ENCODE measurements around the gene PPFIBP2. TPM values are rescaled to one million over a fixed set of nuclear protein-coding genes. Genes with fewer than 3 reads are reported as not detected.

The PPFIBP2 gene
- total and polyA plus RNA-seq, 8 donors: 28.1 to 153 (median 71.9) TPM

- no peaks in the 10 kb centered on the region for H3K36me3 ChIP-seq
- intact Hi-C loops (cut with DNase I; ENCODE audit: low total_unique reads): no loop called here
- H3K4me1 ChIP-seq: peaks cover 0 to 7% (median 0%) of the 10 kb centered on the region in 4 donors
- TF ChIP-seq EP300 (IDR thresholded peaks at IDR 0.05) (no peak), CTCF (IDR thresholded peaks at IDR 0.05) (no peak), POLR2AphosphoS5 (IDR thresholded peaks at IDR 0.05) (no peak), POLR2A (IDR thresholded peaks at IDR 0.05) (no peak)
- H3K27me3 ChIP-seq: no peaks in the 10 kb centered on the region
- H3K27ac ChIP-seq: peak overlapping the region in 3 of 5 donors; percentile 43 to 68 (median 52)
- DNase-seq: no peak
- no peak overlapping the region for H3K4me3 ChIP-seq
- H3K9me3 ChIP-seq: no peaks in the 10 kb centered on the region
- WGBS, 5 donors: 47 to 77% (median 67%) methylated on average over 3 of the region's 3 CpGs
Observed at GRCh38 chr11:7484645-7485044, 29.2 kb upstream of the PPFIBP2 start.

GRCh38 chr11:7485186-7486097 is 28.4 kb upstream of the PPFIBP2 start, which contains the start of gene OLFML1:
TSS of gene OLFML1 (plus strand) at chr11:7485506. CDS start at chr11:7485876, 370 bp downstream.
- Histone ChIP-seq H3K4me1 (no peaks in the 10 kb centered on the region), H3K27me3 (no peaks in the 10 kb centered on the region), H3K4me3 (peak within 1 kb of the TSS; percentile 20 to 43 (median 32)), H3K27ac (peak within 1 kb of the TSS in 3 of 5 donors; percentile 43 to 68 (median 52)), H3K36me3 (no peaks in the 10 kb centered on the region), H3K9me3 (no peaks in the 10 kb centered on the region)
- 63 to 71% (median 67%) methylated on average over 15 of the region's 15 CpGs for WGBS, 5 donors
- intact Hi-C loops (cut with DNase I; ENCODE audit: low total_unique reads): no loop called here
- DNase-seq: peak in 1 of 2 donors; percentile 85
- TF ChIP-seq EP300 (IDR thresholded peaks at IDR 0.05) (no peak), POLR2AphosphoS5 (IDR thresholded peaks at IDR 0.05) (no peak), CTCF (IDR thresholded peaks at IDR 0.05) (no peak), POLR2A (IDR thresholded peaks at IDR 0.05) (no peak)

GRCh38 chr11:7486098-7486780 is 27.6 kb upstream of the PPFIBP2 start:
- intact Hi-C loops (cut with DNase I; ENCODE audit: low total_unique reads): no loop called here
- peak overlapping the region; percentile 20 to 43 (median 32) for H3K4me3 ChIP-seq

GRCh38 chr11:7486781-7487140 is 27.0 kb upstream of the PPFIBP2 start:
- peaks cover 0 to 3% (median 0%) of the 10 kb centered on the region in 4 donors for H3K36me3 ChIP-seq
- TF ChIP-seq CTCF (IDR thresholded peaks at IDR 0.05): no peak
- TF ChIP-seq POLR2AphosphoS5 (IDR thresholded peaks at IDR 0.05): no peak
- TF ChIP-seq POLR2A (IDR thresholded peaks at IDR 0.05): no peak
- no peak for TF ChIP-seq EP300 (IDR thresholded peaks at IDR 0.05)
- DNase-seq: peak in 1 of 2 donors; percentile 59
- peak overlapping the region in 2 of 4 donors; percentile 5 to 26 for H3K4me3 ChIP-seq
- 51 to 76% (median 67%) methylated on average over 6 of the region's 6 CpGs for WGBS, 5 donors
- intact Hi-C loops (cut with DNase I; ENCODE audit: low total_unique reads): no loop called here
- H3K4me1 ChIP-seq: no peaks in the 10 kb centered on the region
- no peak overlapping the region for H3K27ac ChIP-seq
- no peaks in the 10 kb centered on the region for H3K27me3 ChIP-seq
- H3K9me3 ChIP-seq: no peaks in the 10 kb centered on the region

More at GRCh38 chr11:7486098-7486780, 27.6 kb upstream of the PPFIBP2 start:
- DNase-seq: no peak
- Histone ChIP-seq H3K27me3 (no peaks in the 10 kb centered on the region), H3K27ac (peak overlapping the region in 2 of 5 donors; percentile 52 to 68), H3K36me3 (no peaks in the 10 kb centered on the region), H3K9me3 (no peaks in the 10 kb centered on the region), H3K4me1 (no peaks in the 10 kb centered on the region)
- 45 to 61% (median 48%) methylated on average over 2 of the region's 2 CpGs for WGBS, 5 donors
- no peak for TF ChIP-seq POLR2AphosphoS5 (IDR thresholded peaks at IDR 0.05)
- TF ChIP-seq POLR2A (IDR thresholded peaks at IDR 0.05): no peak
- TF ChIP-seq EP300 (IDR thresholded peaks at IDR 0.05): no peak

Data from stomach (tissue), 9 donors.